ENCODE measurements around the gene NUDT4B. TPM values are rescaled to one million over a fixed set of nuclear protein-coding genes. Genes with fewer than 3 reads are reported as not detected.
"Not testable (repeated sequence)": the region's sequence is repeated elsewhere in the genome, so short reads cannot be mapped to it uniquely, and the experiment has no call there.

The NUDT4B gene
- total RNA-seq, 1 experiment from 2014 or later, result not detected

DNA sequence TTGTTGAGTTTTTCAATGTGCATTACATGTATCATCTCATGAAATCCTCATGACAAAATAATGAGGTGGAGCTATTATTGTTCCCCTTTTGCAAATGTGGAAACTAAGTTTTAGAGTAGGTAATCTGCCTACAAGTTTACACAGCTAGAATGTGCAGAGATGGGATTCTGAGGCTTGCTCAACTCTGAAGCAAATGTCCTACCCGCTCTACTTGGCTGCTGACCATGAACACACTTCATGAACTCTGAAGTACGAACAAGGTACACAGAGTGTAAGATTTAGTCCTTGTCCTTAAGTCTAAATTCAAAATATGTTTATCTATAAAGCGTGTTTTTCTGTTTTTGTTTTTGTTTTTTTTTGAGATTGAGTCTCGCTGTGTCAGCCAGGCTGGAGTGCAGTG lies 5.4 kb upstream of the NUDT4B start:
- not testable (repeated sequence) for H3K36me3 Mint-ChIP-seq (ENCODE audit: insufficient read depth in 1 of 3, low read depth in 3 of 3); H3K79me2 ChIP-seq (ENCODE audit: insufficient read depth, low read length); H3K18ac ChIP-seq (ENCODE audit: insufficient read length, low read depth, low read length); H3K56ac ChIP-seq (ENCODE audit: insufficient read length, low read depth, low read length); H2BK12ac ChIP-seq (ENCODE audit: insufficient read length, low read depth, low read length); H4K20me1 ChIP-seq (ENCODE audit: control insufficient read depth, insufficient read depth, insufficient read length); H2BK20ac ChIP-seq (ENCODE audit: low read depth, low read length, poor library complexity, severe bottlenecking); H3T11ph ChIP-seq (ENCODE audit: low read length); H3K4me2 ChIP-seq (ENCODE audit: insufficient read depth, insufficient read length, low read length); H2BK5ac ChIP-seq (ENCODE audit: insufficient read length, low read length); DNase-seq; H2AFZ ChIP-seq (ENCODE audit: low read length); H3K27me3 Mint-ChIP-seq (ENCODE audit: low read depth); H2BK15ac ChIP-seq (ENCODE audit: low read depth, low read length); H3K23ac ChIP-seq (ENCODE audit: insufficient read length, low read depth, low read length); H3K9ac ChIP-seq (ENCODE audit: extremely low read depth, insufficient read length, low read length); H3K4me1 ChIP-seq (ENCODE audit: insufficient read depth, low read length); H3K27ac ChIP-seq (ENCODE audit: insufficient read length, low read depth, low read length); H3K4ac ChIP-seq (ENCODE audit: low read depth, low read length); H3K79me1 ChIP-seq (ENCODE audit: insufficient read depth, low read depth, low read length, poor library complexity, severe bottlenecking); H2AK5ac ChIP-seq (ENCODE audit: insufficient read length, low read length); H3K9me3 ChIP-seq (ENCODE audit: control insufficient read depth, low read depth, low read length); H3K4me1 Mint-ChIP-seq; H4K5ac ChIP-seq (ENCODE audit: insufficient read length, low read depth, low read length); H3K23me2 ChIP-seq (ENCODE audit: insufficient read length, low read depth, low read length, poor library complexity, severe bottlenecking); H3K14ac ChIP-seq (ENCODE audit: insufficient read depth, low read length); H3K9me3 Mint-ChIP-seq; H3K4me3 Mint-ChIP-seq; H2BK120ac ChIP-seq (ENCODE audit: low read depth, low read length, poor library complexity, severe bottlenecking); H4K91ac ChIP-seq (ENCODE audit: insufficient read length, low read depth, low read length); H3K27me3 ChIP-seq (ENCODE audit: insufficient read depth, low read length); H3K27ac Mint-ChIP-seq; H4K8ac ChIP-seq (replicated peaks; ENCODE audit: insufficient read length, low read depth, low read length)
- WGBS (ENCODE audit: extremely low coverage, insufficient read length, low lambda C conversion rate), result no CpG with 5 or more reads among the region's 4 CpGs

DNA sequence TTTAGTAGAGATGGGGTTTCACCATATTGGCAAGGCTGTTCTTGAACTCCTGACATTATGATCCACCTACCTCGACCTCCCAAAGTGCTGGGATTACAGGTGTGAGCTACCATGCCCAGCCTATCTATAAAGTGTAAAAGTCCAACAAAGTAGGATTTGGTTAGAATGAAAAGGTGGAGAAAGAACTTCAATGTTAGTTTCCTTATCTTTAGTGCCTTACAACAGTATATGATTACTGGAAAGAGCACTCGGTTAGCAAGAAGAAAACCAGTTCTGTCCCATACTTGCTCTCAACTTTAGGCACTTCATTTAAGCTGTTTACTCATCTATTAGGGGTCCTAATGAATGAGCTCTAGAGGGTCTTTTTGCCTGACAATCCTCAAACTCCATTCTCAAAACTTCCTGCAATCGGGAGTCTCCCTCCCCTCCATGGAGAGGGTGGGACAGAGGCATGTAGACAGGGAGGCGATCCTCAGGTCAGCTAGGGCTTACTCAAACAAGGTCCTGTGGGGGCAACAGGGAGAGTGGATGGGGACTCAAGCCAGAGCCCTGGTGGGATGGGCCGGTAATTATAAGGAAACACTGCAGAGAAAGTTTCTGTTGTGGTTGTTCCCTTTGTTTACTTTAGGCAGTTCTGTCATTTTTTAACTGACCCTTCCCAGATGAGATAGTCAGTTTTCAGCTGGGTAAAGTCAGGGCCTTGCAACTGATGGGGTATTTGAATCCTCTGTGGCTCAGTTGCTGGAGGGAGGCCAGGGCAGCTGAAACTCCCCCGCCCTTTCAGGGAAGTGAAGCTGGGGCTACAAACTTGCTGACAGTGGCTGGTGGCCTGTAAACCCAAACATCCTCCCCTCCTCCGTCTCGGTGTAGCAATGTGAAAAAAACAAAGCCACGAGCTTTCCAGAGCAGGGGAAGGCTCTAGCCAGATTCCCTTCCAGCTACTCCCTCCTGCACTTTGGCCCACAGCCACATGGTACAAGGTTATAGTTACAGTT lies 4.6 kb upstream of the NUDT4B start:
- H3K56ac ChIP-seq (ENCODE audit: insufficient read length, low read depth, low read length); H2BK20ac ChIP-seq (ENCODE audit: low read depth, low read length, poor library complexity, severe bottlenecking); H3K4ac ChIP-seq (ENCODE audit: low read depth, low read length); H2BK15ac ChIP-seq (ENCODE audit: low read depth, low read length); H2AK5ac ChIP-seq (ENCODE audit: insufficient read length, low read length); H3K27ac ChIP-seq (ENCODE audit: insufficient read length, low read depth, low read length); H4K5ac ChIP-seq (ENCODE audit: insufficient read length, low read depth, low read length); H3K18ac ChIP-seq (ENCODE audit: insufficient read length, low read depth, low read length); H3K4me3 Mint-ChIP-seq; H3K4me1 Mint-ChIP-seq; H3K79me1 ChIP-seq (ENCODE audit: insufficient read depth, low read depth, low read length, poor library complexity, severe bottlenecking); H2BK12ac ChIP-seq (ENCODE audit: insufficient read length, low read depth, low read length); H3K79me2 ChIP-seq (ENCODE audit: insufficient read depth, low read length); H3K9me3 Mint-ChIP-seq; H3K4me2 ChIP-seq (ENCODE audit: insufficient read depth, insufficient read length, low read length); H3K27ac Mint-ChIP-seq; H3K27me3 Mint-ChIP-seq (ENCODE audit: low read depth); H3T11ph ChIP-seq (ENCODE audit: low read length); H3K4me1 ChIP-seq (ENCODE audit: insufficient read depth, low read length); H4K8ac ChIP-seq (replicated peaks; ENCODE audit: insufficient read length, low read depth, low read length); H4K20me1 ChIP-seq (ENCODE audit: control insufficient read depth, insufficient read depth, insufficient read length); DNase-seq; H3K23me2 ChIP-seq (ENCODE audit: insufficient read length, low read depth, low read length, poor library complexity, severe bottlenecking); H2BK120ac ChIP-seq (ENCODE audit: low read depth, low read length, poor library complexity, severe bottlenecking); H2BK5ac ChIP-seq (ENCODE audit: insufficient read length, low read length); H3K9me3 ChIP-seq (ENCODE audit: control insufficient read depth, low read depth, low read length); H4K91ac ChIP-seq (ENCODE audit: insufficient read length, low read depth, low read length); H3K23ac ChIP-seq (ENCODE audit: insufficient read length, low read depth, low read length); H3K14ac ChIP-seq (ENCODE audit: insufficient read depth, low read length); H2AFZ ChIP-seq (ENCODE audit: low read length); H3K9ac ChIP-seq (ENCODE audit: extremely low read depth, insufficient read length, low read length); H3K36me3 Mint-ChIP-seq (ENCODE audit: insufficient read depth in 1 of 3, low read depth in 3 of 3); H3K27me3 ChIP-seq (ENCODE audit: insufficient read depth, low read length): not testable (repeated sequence)
- no CpG with 5 or more reads among the region's 9 CpGs for WGBS (ENCODE audit: extremely low coverage, insufficient read length, low lambda C conversion rate)
